Endothelial cell of umbilical vein (primary cell): ENCODE results near the gene BGN. TPM values are rescaled to one million over a fixed set of nuclear protein-coding genes. Genes with fewer than 3 reads are reported as not detected.

Experiments
- BruUV-seq: library from RNA; stranded (reverse); fragments of 400-500 nt; replicated peaks from 2 replicates; lab custom pipeline; 2021; lab: Mats Ljungman, UMichigan
- CTCF ChIA-PET: fragments of 300-600, 350-600 bp; sonication (Branson Sonifier 250); formaldehyde crosslinking; loops from one replicate; lab custom pipeline; 2021; ENCODE audit warnings: antibody characterized with exemption, inconsistent platforms; lab: Charles Lee
- POLR2A ChIA-PET: fragments of 300-600, 350-600 bp; sonication (Branson Sonifier 250); formaldehyde crosslinking; loops from one replicate; lab custom pipeline; 2021; ENCODE audit warnings: antibody characterized with exemption, inconsistent platforms; lab: Charles Lee
- DNase-seq: peaks from one replicate; pipeline ENCODE4 v3.0.0-alpha.2; 2011; ENCODE audit warnings: low read depth, low spot score
- FAIRE-seq: peaks from 2 replicates; lab custom pipeline; 2011; peaks lifted over from hg19 to GRCh38; lab: Jason Lieb, UNC
- H2AFZ ChIP-seq: 2 replicates; pipeline ENCODE4 v1.6.0; 2012; ENCODE audit warnings: low read depth, low read length, control low read depth, inconsistent platforms
- H3K27ac ChIP-seq: 2 replicates; pipeline ENCODE4 v1.5.1; 2011; ENCODE audit warnings: low read depth, mild to moderate bottlenecking, control low read depth, low read length, moderate library complexity; ENCODE audit not compliant: insufficient read depth
- H3K27me3 ChIP-seq, 2 experiments: 2 replicates each; pipeline versions ENCODE4 v1.6.0 to v1.6.1; 2011; ENCODE audit warnings: low read length in 2 of 2, mixed read lengths in 1 of 2; ENCODE audit not compliant: control insufficient read depth in 2 of 2, insufficient read depth in 2 of 2
- H3K36me3 ChIP-seq, 2 experiments: 2 replicates in 1 of 2; 3 replicates in 1 of 2; pipeline ENCODE4 v1.5.1; 2011; ENCODE audit warnings: low read length in 2 of 2, mild to moderate bottlenecking in 1 of 2, moderate library complexity in 1 of 2; ENCODE audit not compliant: control insufficient read depth in 2 of 2, insufficient read depth in 2 of 2; ENCODE audit errors: extremely low read depth in 1 of 2
- H3K4me1 ChIP-seq: 3 replicates; pipeline ENCODE4 v1.5.1; 2011; ENCODE audit warnings: mild to moderate bottlenecking, low read length; ENCODE audit not compliant: control insufficient read depth, insufficient read depth; ENCODE audit errors: extremely low read depth
- H3K4me2 ChIP-seq: 2 replicates; pipeline ENCODE4 v1.6.1; 2011; ENCODE audit warnings: low read length, control low read depth, mixed read lengths; ENCODE audit not compliant: insufficient read depth
- H3K4me3 ChIP-seq, 3 experiments: fragments of 200-600 bp in 1 of 3; sonication (generic), shearing (Covaris generic) in 1 of 3; replicated peaks in 1 of 3; 2 replicates each; pipeline ENCODE4 v1.5.1; 2011 to 2016; ENCODE audit warnings: control low read depth in 3 of 3, low read length in 3 of 3, mild to moderate bottlenecking in 2 of 3, inconsistent platforms in 1 of 3, low read depth in 1 of 3, moderate library complexity in 1 of 3; ENCODE audit not compliant: insufficient read depth in 1 of 3
- H3K79me2 ChIP-seq: 2 replicates; pipeline ENCODE4 v1.6.0; 2012; ENCODE audit warnings: low read length, inconsistent platforms; ENCODE audit not compliant: control insufficient read depth, insufficient read depth
- H3K9ac ChIP-seq: replicated peaks from 2 replicates; pipeline ENCODE3; 2011; ENCODE audit warnings: low read length, control low read depth; ENCODE audit not compliant: insufficient read depth; ENCODE audit errors: extremely low read depth
- H3K9me1 ChIP-seq: replicated peaks from 3 replicates; pipeline ENCODE4 v1.6.0; 2011; ENCODE audit warnings: mild to moderate bottlenecking, low read length; ENCODE audit not compliant: control insufficient read depth, insufficient read depth; ENCODE audit errors: extremely low read depth
- H3K9me3 ChIP-seq: replicated peaks from 2 replicates; pipeline ENCODE4 v1.5.1; 2012; ENCODE audit warnings: low read length, inconsistent platforms; ENCODE audit not compliant: control insufficient read depth, insufficient read depth
- H4K20me1 ChIP-seq: replicated peaks from 2 replicates; pipeline ENCODE3; 2011; ENCODE audit warnings: mild to moderate bottlenecking, low read length; ENCODE audit not compliant: control insufficient read depth, insufficient read depth; ENCODE audit errors: extremely low read depth
- CTCF ChIP-seq, 2 donors: IDR thresholded peaks; 1 replicate in 1 of 2; 2 replicates in 1 of 2; pipeline ENCODE4 v1.5.1; 2011; ENCODE audit warnings: low read length in 2 of 2, mild to moderate bottlenecking in 2 of 2, moderate library complexity in 2 of 2, control low read depth in 1 of 2, inconsistent platforms in 1 of 2, low read depth in 1 of 2; ENCODE audit not compliant: insufficient read depth in 1 of 2; ENCODE audit errors: extremely low read depth in 1 of 2
- EZH2 ChIP-seq: IDR thresholded peaks from 2 replicates; pipeline ENCODE4 v1.6.1; 2012; ENCODE audit warnings: borderline replicate concordance, low read depth, mild to moderate bottlenecking, moderate library complexity, low read length, inconsistent platforms; ENCODE audit not compliant: severe bottlenecking
- FOS ChIP-seq: IDR thresholded peaks from 2 replicates; pipeline ENCODE4 v1.6.1; 2011; ENCODE audit warnings: mild to moderate bottlenecking, low read length, moderate library complexity, borderline replicate concordance; ENCODE audit not compliant: insufficient read depth
- GATA2 ChIP-seq: IDR thresholded peaks from 2 replicates; pipeline ENCODE4 v1.7.0; 2011; ENCODE audit warnings: low read depth, mild to moderate bottlenecking, moderate library complexity, mixed read lengths, low read length; ENCODE audit not compliant: insufficient read length, insufficient read depth
- JUN ChIP-seq: IDR thresholded peaks from 2 replicates; pipeline ENCODE4 v1.6.1; 2011; ENCODE audit warnings: borderline replicate concordance, low read depth; ENCODE audit not compliant: insufficient read length, insufficient read depth
- MYC ChIP-seq: IDR thresholded peaks from one replicate; pipeline ENCODE4 v1.6.1; 2011; ENCODE audit warnings: mild to moderate bottlenecking, low read depth, low read length
- POLR2A ChIP-seq: IDR thresholded peaks from 2 replicates; pipeline ENCODE4 v1.6.1; 2012; ENCODE audit warnings: low read depth, mild to moderate bottlenecking, control low read depth, low read length
- POLR2AphosphoS5 ChIP-seq: IDR thresholded peaks from 2 replicates; pipeline ENCODE4 v1.6.1; 2012; ENCODE audit warnings: low read depth, mild to moderate bottlenecking, control low read depth, low read length, moderate library complexity; ENCODE audit not compliant: insufficient read depth
- dilution Hi-C: fragments of 300-500 bp; cut with MboI; formaldehyde crosslinking; loops from one replicate; pipeline ENCODE4 v1.15.0; 2019; ENCODE audit warnings: low sequenced_read_pairs; ENCODE audit not compliant: extremely low pct_ligation_motif_present
- intact Hi-C: fragments of 100-400 bp; cut with micrococcal nuclease; formaldehyde crosslinking; loops from one replicate; pipeline ENCODE4 v1.10.0; 2022
- polyA plus RNA-seq, 4 experiments: library from polyadenylated mRNA; depleted of rRNA in 3 of 4; stranded (reverse) in 3 of 4; unstranded in 1 of 4; fragments of >200 nt; gene quantifications; 2 replicates each; pipeline versions ENCODE4 v1.2.1 to v1.2.3, GENCODE V29; 2011 to 2012; ENCODE audit warnings: missing spikeins in 1 of 4
- total RNA-seq: library from RNA; stranded (reverse); gene quantifications from 2 replicates; pipeline ENCODE4 v1.2.3, GENCODE V29; 2021
- TF ChIP-seq, protein P1 (sequence below): IDR thresholded peaks from 2 replicates; pipeline ENCODE4 v1.6.1; 2011; ENCODE audit not compliant: insufficient read depth, insufficient read length

BGN gene
- total and polyA plus RNA-seq, 2 donors (not counting 3 experiments of a cell fraction or from before 2014, with no cell fraction given) = 479 to 879 TPM

- no peak overlapping the region for H3K4me3 ChIP-seq
- TF ChIP-seq, protein P1, sequence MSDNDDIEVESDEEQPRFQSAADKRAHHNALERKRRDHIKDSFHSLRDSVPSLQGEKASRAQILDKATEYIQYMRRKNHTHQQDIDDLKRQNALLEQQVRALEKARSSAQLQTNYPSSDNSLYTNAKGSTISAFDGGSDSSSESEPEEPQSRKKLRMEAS = no peak
- TF ChIP-seq GATA2 (no peak), FOS (no peak), EZH2 (no peak), CTCF (IDR thresholded peaks at IDR 0.05; ENCODE audit: extremely low read depth in 1 of 2, insufficient read depth in 1 of 2, low read depth in 1 of 2, low read length in 2 of 2) (no peak), JUN (no peak), MYC (no peak), POLR2AphosphoS5 (no peak), POLR2A (no peak)
- ChIA-PET POLR2A (interaction anchor here (1.0 to 2.2 kb wide), 2 partner anchors 20 to 24 kb away, joined by 7 to 9 read pairs; partner anchors contain the start of gene BGN), CTCF (interaction anchor here (1.3 to 6.8 kb wide), 7 partner anchors 11 to 530 kb away, joined by 4 to 189 read pairs (median 23); partner anchors contain the start of gene BGN)
- no peak overlapping the region for H3K27ac ChIP-seq
- H3K9ac ChIP-seq = no peak overlapping the region
- no peak overlapping the region for H2AFZ ChIP-seq
- H3K4me2 ChIP-seq = no peak overlapping the region
- no peaks in the 10 kb centered on the region for H3K27me3 ChIP-seq
- dilution Hi-C loops = no loop called here
- intact Hi-C loops = loop anchor here (1.0 kb wide), 1 partner anchor 24 kb away; no protein-coding TSS in a partner anchor
- no TSS peak for BruUV-seq
- no peaks in the 10 kb centered on the region for H4K20me1 ChIP-seq
- H3K9me1 ChIP-seq = no peaks in the 10 kb centered on the region
- H3K9me3 ChIP-seq = no peaks in the 10 kb centered on the region
- peaks cover 4% of the 10 kb centered on the region for H3K79me2 ChIP-seq
- no peaks in the 10 kb centered on the region for H3K36me3 ChIP-seq
- DNase-seq (no peak), FAIRE-seq (no peak)
- peaks cover 24% of the 10 kb centered on the region for H3K4me1 ChIP-seq
Measured at GRCh38 chrX:153471663-153472280, 23.0 kb upstream of the BGN start.
